Measurements from ENCODE around the gene NDUFA11.

NDUFA11 gene

GRCh38 chr19:5932609-5933262, 29.1 kb upstream of the NDUFA11 start:
- DNase-seq (ENCODE audit: low read depth in 2 of 2): no peak

GRCh38 chr19:5932146-5932545, 28.6 kb upstream of the NDUFA11 start:
- DNase-seq (ENCODE audit: low read depth in 2 of 2): no peak

GRCh38 chr19:5931251-5931650, 27.7 kb upstream of the NDUFA11 start:
- no peak for DNase-seq (ENCODE audit: low read depth in 2 of 2)

GRCh38 chr19:5929625-5930024, 26.0 kb upstream of the NDUFA11 start:
- DNase-seq (ENCODE audit: low read depth in 2 of 2): no peak

GRCh38 chr19:5929179-5929578, 25.6 kb upstream of the NDUFA11 start:
- DNase-seq (ENCODE audit: low read depth in 2 of 2): no peak

GRCh38 chr19:5927441-5927821, 23.8 kb upstream of the NDUFA11 start:
- DNase-seq (ENCODE audit: low read depth in 2 of 2): no peak

GRCh38 chr19:5926641-5927440, 23.3 kb upstream of the NDUFA11 start:
- no peak for DNase-seq (ENCODE audit: low read depth in 2 of 2)

GRCh38 chr19:5925830-5926427, 22.3 kb upstream of the NDUFA11 start:
- DNase-seq (ENCODE audit: low read depth in 2 of 2): no peak

- no peak for DNase-seq (ENCODE audit: low read depth in 2 of 2)
These were observed 19.8 kb upstream of the NDUFA11 start for GRCh38 chr19:5923356-5923755.

GRCh38 chr19:5922161-5922545, 18.6 kb upstream of the NDUFA11 start:
- DNase-seq (ENCODE audit: low read depth in 2 of 2): no peak

GRCh38 chr19:5921516-5922160, 18.0 kb upstream of the NDUFA11 start:
- no peak for DNase-seq (ENCODE audit: low read depth in 2 of 2)

- no peak for DNase-seq (ENCODE audit: low read depth in 2 of 2)
These were observed 15.0 kb upstream of the NDUFA11 start for GRCh38 chr19:5918463-5919079.

- DNase-seq (ENCODE audit: low read depth in 2 of 2): no peak
These were observed 14.0 kb upstream of the NDUFA11 start for GRCh38 chr19:5917431-5918107.

- no peak for DNase-seq (ENCODE audit: low read depth in 2 of 2)
These were observed 12.7 kb upstream of the NDUFA11 start for GRCh38 chr19:5916181-5916708.

GRCh38 chr19:5915782-5916165, 12.2 kb upstream of the NDUFA11 start:
- DNase-seq (ENCODE audit: low read depth in 2 of 2): no peak

- no peak for DNase-seq (ENCODE audit: low read depth in 2 of 2)
These were observed 11.6 kb upstream of the NDUFA11 start for GRCh38 chr19:5914946-5915781.

- DNase-seq (ENCODE audit: low read depth in 2 of 2): no peak
These were observed 10.8 kb upstream of the NDUFA11 start for GRCh38 chr19:5914358-5914774.

- no peak for DNase-seq (ENCODE audit: low read depth in 2 of 2)
These were observed 10.3 kb upstream of the NDUFA11 start, which contains the start of gene CAPS for GRCh38 chr19:5913739-5914357. Gene CAPS (plus strand): TSS chr19:5914254. CDS start chr19:5914407, 153 bp downstream.

GRCh38 chr19:5911366-5911765, 7.8 kb upstream of the NDUFA11 start:
- DNase-seq (ENCODE audit: low read depth in 2 of 2): no peak

- no peak for DNase-seq (ENCODE audit: low read depth in 2 of 2)
These were observed 7.0 kb upstream of the NDUFA11 start for GRCh38 chr19:5910638-5910907.

Measured in stimulated activated CD8-positive, alpha-beta memory T cell treated with anti-CD3 and anti-CD28 coated beads, Interleukin-2, amount 100 ng/mL, for 48 hours (primary cell).